Mucosa of rectum (tissue), 2 donors: ENCODE results near the gene TNNI3K.

Source experiments
- H3K27ac ChIP-seq, 2 donors: one replicate each; pipeline ENCODE4 v1.7.0; 2013; ENCODE audit warnings: inconsistent platforms in 2 of 2, low read depth in 2 of 2, low read length in 2 of 2
- H3K27me3 ChIP-seq, 2 donors: one replicate each; pipeline ENCODE4 v1.7.0; 2013; ENCODE audit warnings: low read length in 2 of 2; ENCODE audit not compliant: control insufficient read depth in 2 of 2, insufficient read depth in 2 of 2
- H3K36me3 ChIP-seq, 2 donors: one replicate each; pipeline ENCODE4 v1.7.0; 2013; ENCODE audit warnings: low read length in 2 of 2; ENCODE audit not compliant: control insufficient read depth in 2 of 2, insufficient read depth in 2 of 2
- H3K4me1 ChIP-seq, 2 donors: one replicate each; pipeline ENCODE4 v1.7.0; 2013; ENCODE audit warnings: low read length in 2 of 2, mild to moderate bottlenecking in 1 of 2; ENCODE audit not compliant: control insufficient read depth in 2 of 2, insufficient read depth in 2 of 2
- H3K4me3 ChIP-seq, 2 donors: one replicate each; pipeline ENCODE4 v1.7.0; 2013; ENCODE audit warnings: low read length in 2 of 2
- H3K9ac ChIP-seq, 2 donors: one replicate each; pipeline ENCODE4 v1.7.0; 2013; ENCODE audit warnings: low read length in 2 of 2, low read depth in 1 of 2, mild to moderate bottlenecking in 1 of 2
- H3K9me3 ChIP-seq, 2 donors: one replicate each; pipeline ENCODE4 v1.7.0; 2013; ENCODE audit warnings: low read length in 2 of 2; ENCODE audit not compliant: control insufficient read depth in 2 of 2
- donor health status: healthy.
- donor health status: Normal muscosa, but diverticular disease.

Gene TNNI3K

DNA sequence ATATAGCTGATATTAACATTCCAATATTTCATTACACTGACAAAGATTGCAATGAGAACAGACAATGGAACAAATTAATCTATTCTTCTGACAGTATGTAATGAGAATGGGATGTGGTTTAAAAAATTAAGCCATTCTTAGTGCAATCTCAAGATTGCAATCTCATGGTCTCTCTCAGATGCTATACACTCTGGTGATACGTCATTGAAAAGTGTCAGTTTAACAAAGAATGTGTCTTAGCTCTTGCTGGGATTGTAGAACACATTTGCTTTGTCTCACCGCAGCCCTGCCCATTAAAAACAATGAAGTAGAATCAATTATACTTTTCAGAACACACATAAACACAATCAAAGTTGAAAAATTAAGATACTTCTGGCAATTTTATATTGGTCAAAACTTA lies 222.1 kb downstream of the TNNI3K start:
- Histone ChIP-seq H3K4me3 (no peak overlapping the region), H3K9ac (no peak overlapping the region), H3K9me3 (no peaks in the 10 kb centered on the region), H3K4me1 (no peaks in the 10 kb centered on the region), H3K27ac (no peak overlapping the region), H3K36me3 (no peaks in the 10 kb centered on the region), H3K27me3 (no peaks in the 10 kb centered on the region)

DNA sequence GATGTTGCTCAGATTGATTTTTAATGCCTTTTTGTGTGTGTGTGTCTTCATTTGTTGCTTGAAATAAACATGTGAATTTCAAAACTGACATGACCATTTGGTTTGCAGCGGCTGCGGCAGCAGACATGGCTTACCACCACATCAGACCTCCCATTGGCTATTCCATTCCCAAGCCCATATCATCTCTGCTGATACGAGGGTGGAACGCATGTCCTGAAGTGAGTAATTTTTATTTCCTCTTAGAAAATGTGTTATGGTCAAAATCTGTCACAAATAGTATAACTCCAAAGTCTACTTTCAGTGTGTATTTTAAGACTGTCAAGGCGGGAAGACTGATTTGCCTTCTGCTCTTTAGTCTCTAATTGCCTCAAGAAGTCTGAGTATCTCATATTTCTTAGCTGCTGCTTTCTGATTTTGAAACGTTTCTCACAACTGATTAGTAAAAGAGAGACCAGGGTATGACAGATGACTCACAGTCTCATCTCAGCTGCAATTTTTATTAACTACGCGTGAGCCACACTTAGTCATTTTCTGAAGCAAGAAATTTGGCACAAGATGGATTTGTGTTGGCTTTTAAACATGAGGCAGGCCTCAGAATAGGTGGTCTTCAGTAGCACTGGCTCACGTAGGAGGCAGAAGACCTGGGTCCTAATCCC lies 228.3 kb downstream of the TNNI3K start:
- H3K27me3 ChIP-seq, result no peaks in the 10 kb centered on the region
- no peaks in the 10 kb centered on the region for H3K9me3 ChIP-seq
- H3K27ac ChIP-seq, result no peak overlapping the region
- H3K36me3 ChIP-seq, result no peaks in the 10 kb centered on the region
- H3K4me3 ChIP-seq, result no peak overlapping the region
- no peaks in the 10 kb centered on the region for H3K4me1 ChIP-seq
- no peak overlapping the region for H3K9ac ChIP-seq

DNA sequence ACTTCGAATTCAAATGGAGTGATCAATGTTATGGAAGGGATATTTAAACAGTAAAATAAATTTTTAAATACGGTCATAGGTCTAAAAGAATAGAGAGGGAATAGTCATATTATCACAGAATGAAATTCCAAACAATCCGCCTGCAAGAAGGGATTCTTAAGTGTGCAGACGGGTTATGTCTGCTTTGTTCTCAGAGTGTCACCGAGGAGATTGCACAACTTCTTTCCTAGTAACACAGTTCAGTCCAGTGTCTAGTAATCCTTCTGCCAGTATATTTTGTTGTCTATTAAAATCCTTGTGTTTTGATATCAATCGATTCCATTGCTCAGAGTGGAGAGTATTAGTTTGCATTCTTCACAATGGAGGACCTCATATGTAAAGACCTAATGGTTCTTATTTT lies 228.8 kb downstream of the TNNI3K start:
- Histone ChIP-seq H3K4me1 (no peaks in the 10 kb centered on the region), H3K9me3 (no peaks in the 10 kb centered on the region), H3K27me3 (no peaks in the 10 kb centered on the region), H3K27ac (no peak overlapping the region), H3K9ac (no peak overlapping the region), H3K4me3 (no peak overlapping the region), H3K36me3 (no peaks in the 10 kb centered on the region)

DNA sequence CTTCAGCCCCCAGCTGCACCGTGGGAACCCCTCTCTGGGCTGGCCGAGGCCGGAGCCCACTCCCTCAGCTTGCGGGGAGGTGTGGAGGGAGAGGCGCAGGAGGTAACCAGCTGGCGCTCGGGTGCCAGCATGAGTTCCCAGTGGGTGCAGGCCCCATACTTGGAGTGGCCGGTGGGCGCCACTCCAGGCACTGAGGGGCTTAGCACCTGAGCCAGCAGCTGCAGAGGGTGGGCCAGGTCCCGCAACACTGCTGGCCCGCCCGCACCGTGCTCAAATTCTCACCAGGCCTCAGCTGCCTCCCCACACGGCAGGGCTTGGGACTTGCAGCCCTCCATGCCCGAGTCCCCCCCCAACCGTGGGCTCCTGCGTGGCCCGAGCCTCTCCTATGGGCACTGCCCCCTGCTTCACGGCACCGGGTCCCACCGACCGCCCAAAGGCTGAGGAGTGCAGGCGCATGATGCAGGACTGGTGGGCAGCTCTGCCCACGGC lies 230.1 kb downstream of the TNNI3K start:
- H3K36me3 ChIP-seq, result no peaks in the 10 kb centered on the region
- H3K27ac ChIP-seq, result no peak overlapping the region
- H3K27me3 ChIP-seq, result no peaks in the 10 kb centered on the region
- H3K4me3 ChIP-seq, result no peak overlapping the region
- H3K4me1 ChIP-seq, result no peaks in the 10 kb centered on the region
- no peaks in the 10 kb centered on the region for H3K9me3 ChIP-seq
- H3K9ac ChIP-seq, result no peak overlapping the region

DNA sequence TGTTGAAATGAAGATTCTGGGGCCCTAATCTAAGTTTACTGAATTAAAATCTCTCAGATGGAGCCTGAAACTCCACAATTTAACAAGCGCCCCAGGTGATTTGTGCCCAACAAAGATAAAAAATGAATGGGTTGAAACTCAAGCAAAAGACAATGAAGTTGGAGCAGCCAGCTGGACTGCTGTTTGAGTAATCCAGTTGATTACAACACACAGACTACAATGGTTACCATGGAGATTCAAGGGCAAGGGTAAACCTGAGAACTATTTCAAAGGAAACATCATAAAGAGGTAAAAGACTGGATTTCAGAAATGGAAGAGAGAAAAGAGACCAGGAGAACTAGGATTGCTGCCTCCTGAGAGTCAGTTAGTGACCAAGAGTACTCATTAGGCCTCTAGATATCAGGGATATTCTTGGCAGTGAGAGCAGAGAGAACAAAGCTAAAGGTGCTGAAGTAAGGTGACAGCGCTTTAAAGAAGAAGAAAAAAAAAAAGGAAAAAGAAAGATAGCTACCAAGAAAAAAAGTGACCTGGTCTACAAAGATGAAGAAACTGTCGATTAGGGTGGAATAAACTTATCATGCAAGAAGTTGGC lies 232.7 kb downstream of the TNNI3K start:
- Histone ChIP-seq H3K4me1 (no peaks in the 10 kb centered on the region), H3K4me3 (no peak overlapping the region), H3K27me3 (no peaks in the 10 kb centered on the region), H3K27ac (no peak overlapping the region), H3K9me3 (no peaks in the 10 kb centered on the region), H3K36me3 (no peaks in the 10 kb centered on the region), H3K9ac (no peak overlapping the region)

DNA sequence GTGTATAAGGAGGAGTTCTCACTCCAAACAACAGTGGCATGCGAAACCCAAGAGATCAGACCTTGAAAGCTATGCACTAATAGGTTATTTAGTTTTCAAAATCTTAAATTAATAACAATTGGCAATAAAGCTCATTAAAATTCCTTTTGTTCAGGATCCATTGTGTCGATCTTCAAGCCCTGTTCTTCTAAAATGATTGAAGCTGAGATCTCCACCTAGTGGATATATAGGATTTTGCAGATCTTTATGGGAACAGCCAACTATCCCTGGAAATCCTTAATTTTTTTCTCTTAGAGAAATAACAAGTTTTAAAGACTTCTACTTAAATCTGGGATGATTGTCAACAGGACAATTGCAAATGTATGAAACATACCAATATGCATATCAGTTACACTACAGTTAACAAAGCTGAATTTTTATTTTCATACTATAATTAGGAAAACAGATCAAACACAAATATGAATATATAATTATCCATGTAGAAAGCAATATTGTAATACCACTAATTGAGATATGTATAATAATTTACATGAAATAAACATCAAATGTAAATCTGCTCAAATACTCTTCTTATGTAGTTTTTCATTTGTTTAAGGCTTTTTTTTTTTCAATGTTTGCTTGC lies 233.9 kb downstream of the TNNI3K start:
- Histone ChIP-seq H3K27me3 (no peaks in the 10 kb centered on the region), H3K36me3 (no peaks in the 10 kb centered on the region), H3K27ac (no peak overlapping the region), H3K9ac (no peak overlapping the region), H3K9me3 (no peaks in the 10 kb centered on the region), H3K4me1 (no peaks in the 10 kb centered on the region), H3K4me3 (no peak overlapping the region)

DNA sequence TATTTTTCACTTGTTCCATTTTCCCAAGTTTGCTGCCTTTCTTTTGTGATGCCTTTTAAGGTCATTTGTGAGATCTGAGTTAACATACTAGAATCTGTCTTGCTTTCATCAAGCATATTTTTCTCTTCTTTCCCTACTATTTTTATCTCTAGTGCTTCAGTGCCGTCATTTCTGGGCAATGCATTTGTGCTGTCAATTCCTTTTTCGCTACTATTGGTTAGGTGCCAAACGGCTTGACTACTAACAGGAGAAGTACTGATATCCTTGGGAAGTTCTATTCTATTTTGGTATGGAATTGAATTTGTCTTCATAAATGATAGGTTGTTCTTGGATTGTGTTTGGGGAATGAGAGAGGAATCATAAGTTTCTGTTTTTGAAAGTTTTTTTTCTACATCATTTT lies 235.1 kb downstream of the TNNI3K start:
- Histone ChIP-seq H3K27me3 (no peaks in the 10 kb centered on the region), H3K9me3 (no peaks in the 10 kb centered on the region), H3K4me3 (no peak overlapping the region), H3K27ac (no peak overlapping the region), H3K9ac (no peak overlapping the region), H3K36me3 (no peaks in the 10 kb centered on the region), H3K4me1 (no peaks in the 10 kb centered on the region)

DNA sequence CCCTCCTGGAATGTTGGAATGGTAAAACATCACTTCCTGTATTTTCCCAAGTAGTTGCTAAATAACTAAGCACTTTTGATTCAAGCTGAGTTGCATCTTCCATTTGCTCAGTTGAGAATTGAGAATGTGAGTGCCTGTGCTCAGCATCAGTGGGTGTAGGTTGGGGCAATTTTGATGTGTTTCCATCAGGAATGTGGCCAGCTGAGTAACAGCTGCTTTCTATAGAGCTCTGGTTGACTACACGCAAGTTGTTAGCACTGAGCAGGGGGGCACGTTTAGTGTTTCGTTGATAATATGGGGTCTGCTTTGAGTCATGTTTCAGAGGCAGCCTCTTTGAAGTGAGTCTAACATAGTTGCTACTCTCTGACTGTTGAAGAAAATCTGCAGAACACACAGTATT lies 235.7 kb downstream of the TNNI3K start:
- H3K36me3 ChIP-seq, result no peaks in the 10 kb centered on the region
- no peak overlapping the region for H3K27ac ChIP-seq
- no peak overlapping the region for H3K4me3 ChIP-seq
- no peak overlapping the region for H3K9ac ChIP-seq
- H3K9me3 ChIP-seq, result no peaks in the 10 kb centered on the region
- H3K27me3 ChIP-seq, result no peaks in the 10 kb centered on the region
- no peaks in the 10 kb centered on the region for H3K4me1 ChIP-seq

DNA sequence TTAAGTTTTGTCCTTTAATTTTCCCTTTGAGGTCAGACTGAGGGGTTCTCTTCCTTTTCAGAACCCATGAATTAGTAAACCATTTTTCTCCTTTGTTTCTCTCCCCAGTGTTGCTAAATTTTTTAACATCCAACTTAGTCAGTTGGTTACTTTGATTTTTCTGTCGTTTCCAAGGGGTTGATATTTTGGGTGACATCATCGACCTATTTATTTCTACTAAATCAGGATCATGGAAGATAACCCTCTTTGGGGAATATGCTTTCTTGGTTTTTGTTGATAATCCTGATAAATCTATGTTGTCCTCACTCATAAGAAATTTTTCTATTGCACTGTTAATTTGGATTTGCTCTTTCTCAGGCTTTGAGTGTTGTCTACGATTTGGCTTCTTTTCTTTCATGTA lies 236.3 kb downstream of the TNNI3K start:
- H3K9me3 ChIP-seq, result no peaks in the 10 kb centered on the region

DNA sequence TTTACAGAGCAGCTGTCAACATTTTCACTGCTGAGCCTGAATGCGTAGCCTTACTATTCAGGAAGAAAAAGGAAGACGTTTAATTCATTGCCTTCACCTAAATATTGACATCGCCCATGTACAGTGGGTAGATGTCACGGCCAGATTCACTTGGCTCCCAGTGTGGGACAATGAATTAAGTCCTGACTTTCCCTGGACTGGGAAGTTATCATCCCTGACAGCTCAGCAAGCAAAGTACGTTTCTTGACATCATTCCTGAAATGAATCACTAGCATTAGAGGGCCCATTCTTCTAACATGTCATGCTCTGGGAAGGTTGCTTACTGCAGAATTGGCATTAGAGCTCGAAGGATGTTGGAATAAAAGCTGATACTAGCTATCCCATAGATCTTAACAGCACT lies 239.4 kb downstream of the TNNI3K start:
- H3K9me3 ChIP-seq, result no peaks in the 10 kb centered on the region
- no peaks in the 10 kb centered on the region for H3K36me3 ChIP-seq
- H3K27ac ChIP-seq, result no peak overlapping the region
- H3K27me3 ChIP-seq, result no peaks in the 10 kb centered on the region
- H3K9ac ChIP-seq, result no peak overlapping the region
- H3K4me3 ChIP-seq, result no peak overlapping the region
- no peaks in the 10 kb centered on the region for H3K4me1 ChIP-seq

More for the DNA sequence above, 236.3 kb downstream of the TNNI3K start:
- Histone ChIP-seq H3K36me3 (no peaks in the 10 kb centered on the region), H3K4me3 (no peak overlapping the region), H3K4me1 (no peaks in the 10 kb centered on the region), H3K27ac (no peak overlapping the region), H3K9ac (no peak overlapping the region), H3K27me3 (no peaks in the 10 kb centered on the region)
